Measurements from ENCODE around the gene ZFP69B. TPM values are rescaled to one million over a fixed set of nuclear protein-coding genes. Genes with fewer than 3 reads are reported as not detected.

Gene ZFP69B
- total RNA-seq, 4 donors from 2014 or later = 0.39 to 2.3 (median 1.3) TPM

GRCh38 chr1:40454873-40455272, 4.6 kb downstream of the ZFP69B start:
- peaks cover 0 to 76% (median 23%) of the 10 kb centered on the region in 4 donors for H3K9me3 ChIP-seq
- 98 to 100% methylated on average over 1 of the region's 1 CpG for whole genome bisulfite sequencing, 2 donors
- H3K27ac ChIP-seq = no peak overlapping the region

GRCh38 chr1:40462956-40463590, 12.8 kb downstream of the ZFP69B start:
- peaks cover 0 to 100% (median 41%) of the 10 kb centered on the region in 4 donors for H3K9me3 ChIP-seq
- WGBS, 2 donors = 95 to 96% methylated on average over 3 of the region's 3 CpGs
- DNase-seq (ENCODE audit: low spot score in 2 of 2) = no peak
- H3K27me3 ChIP-seq = no peaks in the 10 kb centered on the region
- H3K27ac ChIP-seq = no peak overlapping the region
- H3K4me1 ChIP-seq = no peaks in the 10 kb centered on the region
- TF ChIP-seq CTCF (IDR thresholded peaks at IDR 0.05) (no peak), EP300 (IDR thresholded peaks at IDR 0.05) (no peak), POLR2A (IDR thresholded peaks at IDR 0.05) (no peak)
- H3K4me3 ChIP-seq = no peak overlapping the region
- H3K36me3 ChIP-seq = peaks cover 0 to 82% (median 0%) of the 10 kb centered on the region in 3 donors

More at GRCh38 chr1:40454873-40455272, 4.6 kb downstream of the ZFP69B start:
- H3K27me3 ChIP-seq = no peaks in the 10 kb centered on the region
- peaks cover 0 to 59% (median 6%) of the 10 kb centered on the region in 3 donors for H3K36me3 ChIP-seq
- no peak for DNase-seq (ENCODE audit: low spot score in 2 of 2)
- TF ChIP-seq CTCF (IDR thresholded peaks at IDR 0.05) = no peak
- no peak for TF ChIP-seq POLR2A (IDR thresholded peaks at IDR 0.05)
- no peak for TF ChIP-seq EP300 (IDR thresholded peaks at IDR 0.05)
- peaks cover 0 to 10% (median 5%) of the 10 kb centered on the region in 4 donors for H3K4me1 ChIP-seq
- H3K4me3 ChIP-seq = no peak overlapping the region

DNA sequence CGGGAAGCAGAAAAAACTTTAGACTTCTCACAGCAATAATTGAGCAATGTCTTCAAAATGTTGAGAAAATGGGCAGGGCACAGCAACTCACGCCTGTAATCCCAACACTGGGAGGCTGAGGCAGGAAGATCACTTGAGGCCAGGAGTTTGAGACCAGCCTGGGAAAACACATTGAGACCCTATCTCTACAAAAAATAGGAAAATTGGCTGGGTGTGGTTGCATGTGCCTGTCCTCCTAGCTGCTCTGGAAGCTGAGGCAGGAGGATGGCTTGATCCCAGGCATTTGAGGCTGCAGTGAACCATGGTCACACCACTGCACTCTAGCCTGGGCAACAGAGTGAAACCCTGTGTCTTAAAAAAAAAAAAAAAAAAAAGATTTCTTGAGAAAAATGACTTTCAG, 19.1 kb downstream of the ZFP69B start:
- DNase-seq (ENCODE audit: low spot score in 2 of 2) = no peak
- Histone ChIP-seq H3K36me3 (peaks cover 0 to 23% (median 0%) of the 10 kb centered on the region in 3 donors), H3K9me3 (peaks cover 0 to 91% (median 27%) of the 10 kb centered on the region in 4 donors), H3K4me3 (no peak overlapping the region), H3K27me3 (no peaks in the 10 kb centered on the region), H3K27ac (no peak overlapping the region), H3K4me1 (no peaks in the 10 kb centered on the region)
- no peak for TF ChIP-seq EP300 (IDR thresholded peaks at IDR 0.05)
- TF ChIP-seq POLR2A (IDR thresholded peaks at IDR 0.05) = no peak
- no peak for TF ChIP-seq CTCF (IDR thresholded peaks at IDR 0.05)
- WGBS, 2 donors = 91 to 97% methylated on average over 2 of the region's 2 CpGs

DNA sequence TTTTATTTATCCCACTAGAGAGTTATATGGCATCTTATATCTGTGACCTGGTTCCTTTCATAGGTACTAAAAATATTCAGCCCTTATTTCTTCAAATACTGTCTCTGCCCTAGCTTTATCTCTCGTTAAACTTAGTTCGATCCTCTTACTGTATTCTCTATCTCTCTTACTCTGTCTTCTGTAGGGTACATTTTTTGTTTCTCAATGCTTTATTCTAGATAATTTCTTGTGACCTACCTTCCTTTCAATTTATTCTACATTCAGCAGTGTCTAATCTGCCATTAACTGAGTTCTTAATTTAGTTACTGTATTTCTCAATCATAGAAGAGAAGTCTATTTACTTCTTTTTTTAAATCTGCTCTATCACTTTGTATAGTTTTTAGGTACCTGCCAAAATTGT, 25.0 kb downstream of the ZFP69B start:
- 89 to 94% methylated on average over 2 of the region's 2 CpGs for whole genome bisulfite sequencing, 2 donors
- H3K27me3 ChIP-seq = no peaks in the 10 kb centered on the region

More for the DNA sequence above, 25.0 kb downstream of the ZFP69B start:
- Histone ChIP-seq H3K9me3 (peaks cover 0 to 49% (median 17%) of the 10 kb centered on the region in 4 donors), H3K4me3 (no peak overlapping the region), H3K27ac (no peak overlapping the region), H3K36me3 (peaks cover 0 to 12% (median 0%) of the 10 kb centered on the region in 3 donors), H3K4me1 (peaks cover 0 to 12% (median 5%) of the 10 kb centered on the region in 4 donors)
- TF ChIP-seq EP300 (IDR thresholded peaks at IDR 0.05) = no peak
- no peak for TF ChIP-seq CTCF (IDR thresholded peaks at IDR 0.05)
- no peak for TF ChIP-seq POLR2A (IDR thresholded peaks at IDR 0.05)
- no peak for DNase-seq (ENCODE audit: low spot score in 2 of 2)
